DND-41 (cell line): ENCODE data around the gene TOR1B.

Experiments
- ATAC-seq: fragments of 200-7000 bp; cut with Tn5 transposase; 3 replicates; pipeline ENCODE4 v1.9.1; 2021; ENCODE audit warnings: low read depth; ENCODE audit not compliant: insufficient read depth
- DNase-seq: peaks from one replicate; pipeline ENCODE4 v3.0.0-alpha.2; 2020
- H2AFZ ChIP-seq: 2 replicates; pipeline ENCODE4 v1.6.0; 2012; ENCODE audit warnings: low read depth, low read length
- H3K27ac ChIP-seq: 2 replicates; pipeline ENCODE4 v1.5.1; 2012; ENCODE audit warnings: low read length, inconsistent platforms
- H3K27me3 ChIP-seq: fragments of 200-600 bp; sonication (generic); 2 replicates; pipeline ENCODE4 v1.6.0; 2012; ENCODE audit warnings: low read length, mild to moderate bottlenecking, inconsistent platforms; ENCODE audit not compliant: insufficient read depth, poor library complexity
- H3K36me3 ChIP-seq: 2 replicates; pipeline ENCODE4 v1.5.1; 2012; ENCODE audit warnings: low read length, inconsistent platforms; ENCODE audit not compliant: insufficient read depth
- H3K4me1 ChIP-seq: 2 replicates; pipeline ENCODE4 v1.5.1; 2012; ENCODE audit warnings: mild to moderate bottlenecking, low read length; ENCODE audit not compliant: insufficient read depth
- H3K4me2 ChIP-seq: 2 replicates; pipeline ENCODE4 v1.6.0; 2012; ENCODE audit warnings: mild to moderate bottlenecking, moderate library complexity, low read length, inconsistent platforms; ENCODE audit not compliant: insufficient read depth
- H3K4me3 ChIP-seq, 2 experiments: fragments of 200-600 bp in 1 of 2; shearing (Covaris generic) in 1 of 2; 2 replicates each; pipeline ENCODE4 v1.5.1; 2012 to 2016; ENCODE audit warnings: inconsistent platforms in 2 of 2, low read length in 2 of 2, mild to moderate bottlenecking in 2 of 2, low read depth in 1 of 2, moderate library complexity in 1 of 2
- H3K79me2 ChIP-seq: 2 replicates; pipeline ENCODE4 v1.6.0; 2012; ENCODE audit warnings: low read length, inconsistent platforms; ENCODE audit not compliant: insufficient read depth
- H3K9ac ChIP-seq: 2 replicates; pipeline ENCODE4 v1.6.0; 2012; ENCODE audit warnings: low read depth, mild to moderate bottlenecking, inconsistent platforms, low read length, moderate library complexity
- H3K9me3 ChIP-seq: 2 replicates; pipeline ENCODE4 v1.5.1; 2012; ENCODE audit warnings: low read length, moderate library complexity, mild to moderate bottlenecking, inconsistent platforms; ENCODE audit not compliant: insufficient read depth, severe bottlenecking
- H4K20me1 ChIP-seq: 2 replicates; pipeline ENCODE4 v1.6.0; 2012; ENCODE audit warnings: low read length; ENCODE audit not compliant: insufficient read depth
- EZH2 ChIP-seq: IDR thresholded peaks from 3 replicates; pipeline ENCODE4 v1.6.1; 2012; ENCODE audit warnings: borderline replicate concordance, low read depth, mild to moderate bottlenecking, moderate library complexity, low read length, inconsistent platforms; ENCODE audit not compliant: severe bottlenecking
- TF ChIP-seq, protein P1 (sequence below): IDR thresholded peaks from 2 replicates; pipeline ENCODE4 v1.5.1; 2012; ENCODE audit warnings: borderline replicate concordance, low read length, moderate library complexity, mild to moderate bottlenecking; ENCODE audit not compliant: poor library complexity, severe bottlenecking; ENCODE audit errors: extremely low read depth

TOR1B gene

GRCh38 chr9:129832982-129833381, 30.0 kb downstream of the TOR1B start:
- DNase-seq, result no peak
- Histone ChIP-seq H3K36me3 (peaks cover 63% of the 10 kb centered on the region), H3K27me3 (no peaks in the 10 kb centered on the region), H3K4me2 (no peak overlapping the region), H2AFZ (no peak overlapping the region), H3K9ac (no peak overlapping the region), H3K79me2 (peaks cover 53% of the 10 kb centered on the region), H4K20me1 (peaks cover 6% of the 10 kb centered on the region; the same call in 1 of the 2 replicates), H3K4me3 (no peak overlapping the region), H3K9me3 (no peaks in the 10 kb centered on the region), H3K27ac (no peak overlapping the region), H3K4me1 (peaks cover 28% of the 10 kb centered on the region)
- TF ChIP-seq, protein P1, sequence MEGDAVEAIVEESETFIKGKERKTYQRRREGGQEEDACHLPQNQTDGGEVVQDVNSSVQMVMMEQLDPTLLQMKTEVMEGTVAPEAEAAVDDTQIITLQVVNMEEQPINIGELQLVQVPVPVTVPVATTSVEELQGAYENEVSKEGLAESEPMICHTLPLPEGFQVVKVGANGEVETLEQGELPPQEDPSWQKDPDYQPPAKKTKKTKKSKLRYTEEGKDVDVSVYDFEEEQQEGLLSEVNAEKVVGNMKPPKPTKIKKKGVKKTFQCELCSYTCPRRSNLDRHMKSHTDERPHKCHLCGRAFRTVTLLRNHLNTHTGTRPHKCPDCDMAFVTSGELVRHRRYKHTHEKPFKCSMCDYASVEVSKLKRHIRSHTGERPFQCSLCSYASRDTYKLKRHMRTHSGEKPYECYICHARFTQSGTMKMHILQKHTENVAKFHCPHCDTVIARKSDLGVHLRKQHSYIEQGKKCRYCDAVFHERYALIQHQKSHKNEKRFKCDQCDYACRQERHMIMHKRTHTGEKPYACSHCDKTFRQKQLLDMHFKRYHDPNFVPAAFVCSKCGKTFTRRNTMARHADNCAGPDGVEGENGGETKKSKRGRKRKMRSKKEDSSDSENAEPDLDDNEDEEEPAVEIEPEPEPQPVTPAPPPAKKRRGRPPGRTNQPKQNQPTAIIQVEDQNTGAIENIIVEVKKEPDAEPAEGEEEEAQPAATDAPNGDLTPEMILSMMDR, result no peak
- TF ChIP-seq EZH2, result no peak
- no peak for ATAC-seq

- Histone ChIP-seq H3K36me3 (peaks cover 49% of the 10 kb centered on the region), H3K27me3 (no peaks in the 10 kb centered on the region), H3K79me2 (peaks cover 68% of the 10 kb centered on the region), H2AFZ (peak overlapping the region; percentile 75), H3K9ac (peak overlapping the region; percentile 64), H4K20me1 (peaks cover 9% of the 10 kb centered on the region), H3K27ac (peak overlapping the region; percentile 69), H3K4me1 (peaks cover 28% of the 10 kb centered on the region), H3K9me3 (no peaks in the 10 kb centered on the region), H3K4me2 (peak overlapping the region; percentile 79), H3K4me3 (peak overlapping the region; percentile 73 to 91)
- TF ChIP-seq, protein P1, result no peak
- TF ChIP-seq EZH2, result no peak
- peak; percentile 39 for ATAC-seq
- DNase-seq, result peak; percentile 43
These were observed 31.6 kb downstream of the TOR1B start for GRCh38 chr9:129834489-129835127.

DNA sequence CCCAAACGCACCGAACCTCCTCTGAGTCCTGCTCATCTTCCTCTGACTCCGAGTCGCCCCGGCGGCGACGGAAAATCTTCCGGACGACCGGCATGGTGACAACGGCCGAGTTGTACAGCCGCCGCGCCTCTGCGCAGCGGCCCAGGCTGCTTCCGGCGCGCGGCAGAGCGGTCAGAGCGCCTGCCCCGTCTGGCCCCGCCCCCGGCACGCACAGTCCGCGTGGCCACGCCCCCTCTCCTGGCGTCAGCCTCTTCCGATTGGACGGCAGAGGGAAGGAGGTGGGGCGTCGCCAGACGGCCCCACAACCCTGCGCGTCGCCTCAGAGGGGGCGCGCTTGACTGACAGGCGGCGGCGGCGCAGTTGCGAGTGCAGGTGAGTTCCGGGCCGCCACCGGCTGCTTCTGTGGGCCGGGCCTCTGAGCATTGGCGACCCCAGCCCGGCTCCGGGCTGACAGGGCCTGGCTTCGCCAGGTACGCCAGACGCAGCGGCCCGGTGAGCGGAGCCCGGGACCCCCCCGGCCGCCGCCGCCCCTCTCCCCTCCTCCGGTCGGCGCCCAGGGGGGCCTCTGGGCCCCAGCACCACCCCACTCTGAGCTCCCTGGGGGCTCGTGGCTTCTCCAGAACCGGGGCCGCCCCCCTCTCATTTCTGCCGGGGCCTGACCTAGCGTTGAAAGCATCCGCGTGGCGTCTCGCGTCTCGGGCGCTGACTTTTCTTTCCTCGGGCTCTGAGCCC, 32.3 kb downstream of the TOR1B start, which contains the start of the genes C9orf78 and USP20:
Gene C9orf78, minus strand, starts transcription at position 148 of the 732 bp plus-strand sequence. Its CDS starts 54 bp downstream, at position 94.
Gene USP20, plus strand, starts transcription at position 331 of the 732 bp plus-strand sequence. CDS start 17,098 bp downstream, outside the sequence.
- H3K9ac ChIP-seq, result peak within 1 kb of the TSS; percentile 64
- H3K27me3 ChIP-seq, result no peaks in the 10 kb centered on the region
- peak; percentile 94 for DNase-seq
- ATAC-seq, result peak; percentile 93
- peaks cover 31% of the 10 kb centered on the region for H3K4me1 ChIP-seq
- peak within 1 kb of the TSS; percentile 73 to 91 for H3K4me3 ChIP-seq
- H3K27ac ChIP-seq, result peak within 1 kb of the TSS; percentile 69
- no peak for TF ChIP-seq EZH2
- peaks cover 46% of the 10 kb centered on the region for H3K36me3 ChIP-seq
- peak within 1 kb of the TSS; percentile 75 for H2AFZ ChIP-seq
- peaks cover 73% of the 10 kb centered on the region for H3K79me2 ChIP-seq
- H3K4me2 ChIP-seq, result peak within 1 kb of the TSS; percentile 86
- no peaks in the 10 kb centered on the region for H3K9me3 ChIP-seq
- peaks cover 9% of the 10 kb centered on the region for H4K20me1 ChIP-seq

DNA sequence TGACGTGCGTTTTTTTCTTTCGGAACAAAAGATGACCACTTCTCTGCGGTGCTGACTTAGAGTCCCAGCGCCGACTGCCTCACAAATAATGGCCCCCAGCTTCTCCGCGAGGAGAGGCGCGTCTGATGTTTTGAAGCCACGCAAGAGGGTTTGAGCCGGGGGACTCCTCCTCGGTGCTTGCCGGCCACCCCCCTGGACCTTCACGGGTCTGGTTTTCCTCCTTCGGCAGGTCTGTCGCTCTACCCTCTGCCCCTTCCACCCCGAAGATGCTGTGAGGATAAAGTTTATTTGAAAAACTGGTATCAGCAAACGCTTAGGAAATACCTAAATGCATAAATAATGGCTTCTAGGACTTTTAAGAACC, 32.9 kb downstream of the TOR1B start:
- H3K36me3 ChIP-seq, result peaks cover 42% of the 10 kb centered on the region
- peaks cover 73% of the 10 kb centered on the region for H3K79me2 ChIP-seq
- peak overlapping the region; percentile 49; the same call in 1 of the 2 replicates for H2AFZ ChIP-seq
- peak overlapping the region; percentile 66 to 91 for H3K4me3 ChIP-seq
- no peak for ATAC-seq
- peaks cover 9% of the 10 kb centered on the region for H4K20me1 ChIP-seq
- DNase-seq, result no peak
- H3K4me1 ChIP-seq, result peaks cover 31% of the 10 kb centered on the region
- H3K27ac ChIP-seq, result peak overlapping the region; percentile 66
- H3K4me2 ChIP-seq, result peak overlapping the region; percentile 86
- no peaks in the 10 kb centered on the region for H3K9me3 ChIP-seq
- TF ChIP-seq, protein P1, result no peak
- no peak for TF ChIP-seq EZH2
- H3K9ac ChIP-seq, result peak overlapping the region; percentile 64
- H3K27me3 ChIP-seq, result no peaks in the 10 kb centered on the region
